ENCODE data around the gene AFF3. TPM values are rescaled to one million over a fixed set of nuclear protein-coding genes. Genes with fewer than 3 reads are reported as not detected.

Gene AFF3
- total and polyA plus RNA-seq, 7 donors, result 0.46 to 25.0 (median 18.6) TPM

- H3K4me1 ChIP-seq, result no peaks in the 10 kb centered on the region
- no peak for TF ChIP-seq POLR2A (IDR thresholded peaks at IDR 0.05)
- H3K9me3 ChIP-seq, result no peaks in the 10 kb centered on the region
- H3K27ac ChIP-seq, result no peak overlapping the region
- intact Hi-C loops (cut with DNase I), result no loop called here
- H3K27me3 ChIP-seq, result no peaks in the 10 kb centered on the region
- WGBS, 2 donors, result 76 to 88% methylated on average over 4 of the region's 4 CpGs
- no peak overlapping the region for H3K4me3 ChIP-seq
- DNase-seq, result no peak
- H3K36me3 ChIP-seq, result no peaks in the 10 kb centered on the region
These were observed 333.8 kb downstream of the AFF3 start for GRCh38 chr2:99808361-99809200.

GRCh38 chr2:99806758-99807157 is 335.6 kb downstream of the AFF3 start:
- 90 to 93% methylated on average over 4 of the region's 4 CpGs for WGBS, 2 donors
- no peak overlapping the region for H3K4me3 ChIP-seq
- no peak for TF ChIP-seq EP300 (IDR thresholded peaks at IDR 0.05)
- TF ChIP-seq CTCF (IDR thresholded peaks at IDR 0.05), result no peak
- no peak for TF ChIP-seq POLR2AphosphoS5 (IDR thresholded peaks at IDR 0.05)
- TF ChIP-seq POLR2A (IDR thresholded peaks at IDR 0.05), result no peak
- no peak for DNase-seq
- intact Hi-C loops (cut with DNase I), result no loop called here
- no peaks in the 10 kb centered on the region for H3K27me3 ChIP-seq
- no peaks in the 10 kb centered on the region for H3K36me3 ChIP-seq
- no peak overlapping the region for H3K27ac ChIP-seq
- no peaks in the 10 kb centered on the region for H3K4me1 ChIP-seq
- no peaks in the 10 kb centered on the region for H3K9me3 ChIP-seq

- WGBS, 2 donors, result 94 to 95% methylated on average over 5 of the region's 5 CpGs
- Histone ChIP-seq H3K36me3 (no peaks in the 10 kb centered on the region), H3K27me3 (no peaks in the 10 kb centered on the region), H3K4me3 (no peak overlapping the region), H3K4me1 (no peaks in the 10 kb centered on the region), H3K27ac (no peak overlapping the region), H3K9me3 (no peaks in the 10 kb centered on the region)
- intact Hi-C loops (cut with DNase I), result no loop called here
- no peak for TF ChIP-seq POLR2AphosphoS5 (IDR thresholded peaks at IDR 0.05)
- TF ChIP-seq CTCF (IDR thresholded peaks at IDR 0.05), result no peak
- TF ChIP-seq EP300 (IDR thresholded peaks at IDR 0.05), result no peak
- no peak for TF ChIP-seq POLR2A (IDR thresholded peaks at IDR 0.05)
- no peak for DNase-seq
These were observed 336.4 kb downstream of the AFF3 start for GRCh38 chr2:99805930-99806476.

GRCh38 chr2:99803846-99804245 is 338.5 kb downstream of the AFF3 start:
- DNase-seq, result no peak
- no peaks in the 10 kb centered on the region for H3K27me3 ChIP-seq
- TF ChIP-seq CTCF (IDR thresholded peaks at IDR 0.05) (no peak), EP300 (IDR thresholded peaks at IDR 0.05) (no peak)
- no peaks in the 10 kb centered on the region for H3K36me3 ChIP-seq
- no peaks in the 10 kb centered on the region for H3K9me3 ChIP-seq
- 65 to 70% methylated on average over 1 of the region's 1 CpG for WGBS, 2 donors
- no peak overlapping the region for H3K4me3 ChIP-seq
- H3K27ac ChIP-seq, result no peak overlapping the region
- no peaks in the 10 kb centered on the region for H3K4me1 ChIP-seq
- intact Hi-C loops (cut with DNase I), result no loop called here

- intact Hi-C loops (cut with DNase I), result no loop called here
- WGBS, 2 donors, result 58 to 60% methylated on average over 1 of the region's 1 CpG
These were observed 339.7 kb downstream of the AFF3 start for GRCh38 chr2:99802734-99803133.

More at GRCh38 chr2:99802734-99803133, 339.7 kb downstream of the AFF3 start:
- H3K27ac ChIP-seq, result no peak overlapping the region
- H3K36me3 ChIP-seq, result no peaks in the 10 kb centered on the region
- DNase-seq, result no peak
- no peak overlapping the region for H3K4me3 ChIP-seq
- H3K4me1 ChIP-seq, result no peaks in the 10 kb centered on the region
- H3K27me3 ChIP-seq, result no peaks in the 10 kb centered on the region
- TF ChIP-seq POLR2AphosphoS5 (IDR thresholded peaks at IDR 0.05) (no peak), CTCF (IDR thresholded peaks at IDR 0.05) (no peak)
- H3K9me3 ChIP-seq, result no peaks in the 10 kb centered on the region
